NB4 (cell line): Measurements from ENCODE around the gene TUBGCP2.

Experiments used
- DNase-seq: peaks from one replicate; pipeline ENCODE4 v3.0.0; 2010; ENCODE audit warnings: low read depth
- H3K4me3 ChIP-seq: one replicate; pipeline ENCODE4 v1.5.1; 2011; ENCODE audit warnings: mild to moderate bottlenecking, low read depth, low read length, moderate library complexity
- MYC ChIP-seq: IDR thresholded peaks from 2 replicates; pipeline ENCODE4 v1.6.1; 2011; ENCODE audit warnings: low read depth, low read length
- POLR2A ChIP-seq: IDR thresholded peaks from 2 replicates; pipeline ENCODE4 v1.6.1; 2011; ENCODE audit warnings: mild to moderate bottlenecking; ENCODE audit not compliant: insufficient read length; ENCODE audit errors: extremely low read depth
- TF ChIP-seq, protein P1 (sequence below): IDR thresholded peaks from one replicate; pipeline ENCODE4 v1.5.1; 2012; ENCODE audit warnings: low read depth, low read length
- TF ChIP-seq, protein P2 (sequence below): IDR thresholded peaks from 2 replicates; pipeline ENCODE4 v1.6.1; 2011; ENCODE audit warnings: low read depth, low read length

Gene TUBGCP2

DNA sequence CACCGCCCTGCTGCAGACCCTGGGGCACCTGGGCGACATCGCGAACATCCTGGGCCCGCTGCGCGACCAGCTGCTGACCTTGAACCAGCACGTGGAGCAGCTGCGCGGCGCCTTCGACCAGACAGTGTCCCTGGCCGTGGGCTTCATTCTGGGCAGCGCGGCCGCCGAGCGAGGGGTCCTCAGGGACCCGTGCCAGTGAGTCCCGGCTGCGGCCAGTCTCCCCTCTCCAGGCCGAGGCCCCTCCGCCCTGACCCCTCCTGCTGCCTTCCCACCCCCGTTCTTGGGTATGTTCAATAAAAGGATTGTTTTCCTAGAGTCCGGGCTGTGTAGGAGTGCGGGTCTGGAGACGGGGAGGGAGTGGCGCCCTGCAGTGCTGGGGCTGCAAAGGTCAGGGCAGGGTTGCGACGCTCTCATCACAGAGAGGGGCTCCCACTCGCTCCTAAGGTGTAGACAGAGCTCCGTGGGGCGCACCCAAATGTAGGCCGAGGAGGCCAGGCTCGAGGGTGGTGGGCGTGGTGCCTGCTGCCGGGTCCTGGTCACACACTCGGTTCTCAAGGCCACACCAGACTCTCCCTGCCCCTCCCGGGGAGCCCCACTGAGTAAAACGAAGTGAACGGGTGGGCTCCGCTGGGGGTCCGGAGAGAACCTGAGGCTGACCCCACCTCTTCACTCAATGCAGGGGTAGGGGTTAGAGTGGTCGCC lies 77.3 kb downstream of the TUBGCP2 start:
- DNase-seq, result no peak
- TF ChIP-seq, protein P1, sequence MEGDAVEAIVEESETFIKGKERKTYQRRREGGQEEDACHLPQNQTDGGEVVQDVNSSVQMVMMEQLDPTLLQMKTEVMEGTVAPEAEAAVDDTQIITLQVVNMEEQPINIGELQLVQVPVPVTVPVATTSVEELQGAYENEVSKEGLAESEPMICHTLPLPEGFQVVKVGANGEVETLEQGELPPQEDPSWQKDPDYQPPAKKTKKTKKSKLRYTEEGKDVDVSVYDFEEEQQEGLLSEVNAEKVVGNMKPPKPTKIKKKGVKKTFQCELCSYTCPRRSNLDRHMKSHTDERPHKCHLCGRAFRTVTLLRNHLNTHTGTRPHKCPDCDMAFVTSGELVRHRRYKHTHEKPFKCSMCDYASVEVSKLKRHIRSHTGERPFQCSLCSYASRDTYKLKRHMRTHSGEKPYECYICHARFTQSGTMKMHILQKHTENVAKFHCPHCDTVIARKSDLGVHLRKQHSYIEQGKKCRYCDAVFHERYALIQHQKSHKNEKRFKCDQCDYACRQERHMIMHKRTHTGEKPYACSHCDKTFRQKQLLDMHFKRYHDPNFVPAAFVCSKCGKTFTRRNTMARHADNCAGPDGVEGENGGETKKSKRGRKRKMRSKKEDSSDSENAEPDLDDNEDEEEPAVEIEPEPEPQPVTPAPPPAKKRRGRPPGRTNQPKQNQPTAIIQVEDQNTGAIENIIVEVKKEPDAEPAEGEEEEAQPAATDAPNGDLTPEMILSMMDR, result no peak
- TF ChIP-seq, protein P2, sequence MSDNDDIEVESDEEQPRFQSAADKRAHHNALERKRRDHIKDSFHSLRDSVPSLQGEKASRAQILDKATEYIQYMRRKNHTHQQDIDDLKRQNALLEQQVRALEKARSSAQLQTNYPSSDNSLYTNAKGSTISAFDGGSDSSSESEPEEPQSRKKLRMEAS, result no peak
- TF ChIP-seq MYC (no peak), POLR2A (no peak)
- no peak overlapping the region for H3K4me3 ChIP-seq

DNA sequence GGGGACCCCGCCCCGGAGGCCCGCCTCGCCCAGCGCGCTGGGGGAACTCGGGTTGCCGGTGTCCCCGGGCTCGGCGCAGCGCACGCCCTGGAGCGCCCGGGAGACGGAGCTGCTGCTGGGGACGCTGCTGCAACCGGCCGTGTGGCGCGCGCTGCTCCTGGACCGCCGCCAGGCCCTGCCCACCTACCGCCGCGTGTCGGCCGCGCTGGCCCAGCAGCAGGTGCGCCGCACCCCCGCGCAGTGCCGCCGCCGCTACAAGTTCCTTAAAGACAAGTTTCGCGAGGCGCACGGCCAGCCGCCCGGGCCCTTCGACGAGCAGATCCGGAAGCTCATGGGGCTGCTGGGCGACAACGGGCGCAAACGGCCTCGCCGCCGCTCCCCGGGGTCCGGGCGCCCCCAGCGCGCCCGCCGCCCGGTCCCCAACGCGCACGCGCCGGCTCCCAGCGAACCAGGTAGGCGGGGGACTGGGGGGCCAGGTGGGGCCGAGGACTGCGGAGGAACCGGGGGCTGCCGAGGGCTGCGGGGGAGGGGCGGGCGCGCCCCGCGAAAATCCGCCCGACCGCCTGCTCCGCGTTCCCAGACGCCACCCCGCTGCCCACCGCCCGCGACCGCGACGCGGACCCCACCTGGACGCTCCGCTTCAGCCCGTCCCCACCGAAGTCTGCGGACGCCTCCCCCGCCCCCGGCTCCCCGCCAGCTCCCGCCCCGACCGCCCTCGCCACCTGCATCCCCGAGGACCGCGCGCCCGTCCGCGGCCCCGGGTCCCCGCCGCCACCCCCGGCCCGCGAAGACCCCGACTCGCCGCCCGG lies 78.1 kb downstream of the TUBGCP2 start:
- no peak for TF ChIP-seq POLR2A
- TF ChIP-seq, protein P1, result no peak
- TF ChIP-seq, protein P2, result no peak
- no peak for TF ChIP-seq MYC
- H3K4me3 ChIP-seq, result no peak overlapping the region
- no peak for DNase-seq

DNA sequence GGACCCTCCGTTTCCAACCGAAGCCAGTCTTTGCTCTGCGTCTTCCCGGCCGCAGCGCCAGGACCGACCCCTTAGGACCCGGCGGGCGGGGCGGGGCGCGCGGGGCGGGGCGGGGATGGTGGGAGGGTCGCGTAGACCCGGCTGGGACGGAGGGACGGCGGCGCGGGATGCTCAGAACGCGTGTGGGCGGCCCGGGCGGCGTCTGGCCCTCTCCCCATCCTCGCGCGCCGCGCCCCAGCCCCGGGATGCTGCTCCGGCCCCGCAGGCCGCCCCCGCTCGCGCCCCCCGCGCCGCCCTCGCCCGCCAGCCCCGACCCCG lies 78.7 kb downstream of the TUBGCP2 start, which contains the start of gene UTF1:
UTF1 (plus strand) TSS at position 174 of the 318 bp plus-strand sequence; CDS start at position 246, 72 bp downstream.
- no peak for DNase-seq
- no peak within 1 kb of the TSS for H3K4me3 ChIP-seq

DNA sequence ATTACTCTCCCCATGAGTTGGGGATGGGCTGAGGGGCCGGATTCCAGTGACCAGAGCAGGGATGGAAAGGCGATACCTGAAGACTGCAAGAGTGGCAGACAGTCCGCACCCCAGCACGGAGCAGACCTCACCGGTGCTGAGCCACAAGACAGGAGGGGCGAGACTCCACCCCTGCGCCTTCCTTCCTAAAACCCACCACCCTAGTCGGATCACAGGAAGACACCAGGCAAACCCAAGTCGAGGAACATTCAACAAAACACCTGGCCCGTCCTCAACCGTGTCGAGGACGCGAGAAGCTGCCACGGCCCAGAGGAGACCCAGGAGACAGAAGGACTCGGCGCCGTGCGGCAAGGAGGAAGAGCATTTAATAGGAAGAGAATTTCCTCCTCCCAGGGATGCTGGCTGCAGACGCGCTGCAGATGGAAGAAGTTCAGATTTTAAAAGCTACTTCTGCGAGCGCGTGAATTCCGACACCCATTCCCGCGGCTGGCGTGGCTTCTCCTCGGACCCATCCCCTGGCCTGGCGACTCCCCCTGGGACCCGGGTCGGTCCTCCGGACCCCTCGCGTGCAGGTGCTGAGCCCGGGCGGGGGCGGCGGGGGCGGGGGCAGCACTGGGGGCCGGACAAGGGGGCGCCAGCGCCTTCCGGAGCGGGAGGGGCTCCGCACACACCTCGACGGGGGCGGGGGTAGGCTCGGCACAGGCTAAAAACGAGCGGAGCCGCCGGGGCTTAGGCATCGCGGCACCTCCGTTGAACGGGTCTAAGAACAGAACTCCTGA lies 79.2 kb downstream of the TUBGCP2 start:
- no peak for TF ChIP-seq POLR2A
- TF ChIP-seq, protein P1, result no peak
- H3K4me3 ChIP-seq, result no peak overlapping the region
- DNase-seq, result no peak

More for the DNA sequence above, 78.7 kb downstream of the TUBGCP2 start, which contains the start of gene UTF1:
- TF ChIP-seq POLR2A (no peak), MYC (no peak)
- TF ChIP-seq, protein P2, result no peak
- TF ChIP-seq, protein P1, result no peak
